Measurements from ENCODE around the gene ANKRD65.
"Not testable (repeated sequence)": the region's sequence is repeated elsewhere in the genome, so short reads cannot be mapped to it uniquely, and the experiment has no call there.

The ANKRD65 gene

DNA sequence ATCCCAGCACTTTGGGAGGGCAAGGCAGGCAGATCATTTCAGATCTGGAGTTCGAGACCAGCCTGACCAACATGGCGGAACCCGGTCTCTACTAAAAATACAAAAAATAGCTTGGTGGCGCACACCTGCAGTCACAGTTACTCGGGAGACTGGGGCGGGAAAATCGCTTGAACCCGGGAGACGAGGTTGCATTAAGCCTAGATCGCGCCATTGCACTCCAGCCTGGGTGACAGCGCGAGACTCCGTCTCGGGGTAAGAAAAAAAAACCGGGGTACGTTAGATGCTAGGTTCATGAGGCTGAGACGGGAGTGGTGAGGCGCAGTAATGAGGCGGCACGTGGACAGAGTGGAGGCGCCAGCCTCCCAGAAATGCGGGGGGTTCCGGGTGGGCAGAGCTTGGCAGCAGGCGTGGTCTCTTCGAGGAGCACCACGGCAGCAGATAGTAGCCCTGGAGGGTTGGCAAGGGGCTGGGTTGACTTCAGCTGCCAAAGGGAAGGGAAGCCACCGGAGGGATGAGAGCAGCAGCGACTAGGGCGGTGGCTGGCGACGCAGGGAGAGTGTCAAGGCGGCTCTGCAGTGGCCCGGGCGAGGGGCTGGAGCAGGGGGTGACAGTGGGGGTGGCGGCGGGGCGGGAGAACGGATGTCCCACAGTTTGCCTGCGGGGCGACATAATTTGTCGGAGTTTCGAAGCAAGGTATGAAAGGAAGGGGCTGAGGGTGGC lies 14.8 kb downstream of the ANKRD65 start:
- H3K9ac ChIP-seq (ENCODE audit: low read depth, low read length): peak overlapping the region; percentile 91
- H3K4me1 ChIP-seq (ENCODE audit: insufficient read depth, low read length): peaks cover 11% of the 10 kb centered on the region
- H3K9me3 ChIP-seq (ENCODE audit: control insufficient read depth, insufficient read depth, low read length): no peaks in the 10 kb centered on the region
- peaks cover 22% of the 10 kb centered on the region for H3K36me3 ChIP-seq (ENCODE audit: insufficient read depth, low read length)

DNA sequence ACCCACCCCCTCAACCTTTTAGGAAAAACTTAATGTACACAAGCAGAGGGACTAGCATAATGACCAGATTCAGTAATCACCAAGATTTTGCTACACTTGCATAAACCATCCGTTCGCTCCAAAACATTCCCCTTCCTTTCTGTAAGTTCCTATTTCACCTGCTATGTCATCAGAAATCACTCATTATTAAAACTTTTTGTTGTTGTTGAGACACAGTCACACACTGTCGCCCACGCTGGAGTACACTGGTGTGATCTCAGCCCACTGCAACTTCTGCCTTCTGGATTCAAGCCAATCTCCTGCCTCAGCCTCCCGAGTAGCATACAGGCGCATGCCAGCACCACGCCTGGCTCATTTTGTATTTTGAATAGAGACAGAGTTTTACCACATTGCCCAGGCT lies 17.4 kb downstream of the ANKRD65 start:
- peaks cover 5% of the 10 kb centered on the region; the same call in 1 of the 2 replicates for H3K4me1 ChIP-seq (ENCODE audit: insufficient read depth, low read length)
- peaks cover 16% of the 10 kb centered on the region for H3K36me3 ChIP-seq (ENCODE audit: insufficient read depth, low read length)
- no peaks in the 10 kb centered on the region for H3K9me3 ChIP-seq (ENCODE audit: control insufficient read depth, insufficient read depth, low read length)
- no peak overlapping the region for H3K9ac ChIP-seq (ENCODE audit: low read depth, low read length)

DNA sequence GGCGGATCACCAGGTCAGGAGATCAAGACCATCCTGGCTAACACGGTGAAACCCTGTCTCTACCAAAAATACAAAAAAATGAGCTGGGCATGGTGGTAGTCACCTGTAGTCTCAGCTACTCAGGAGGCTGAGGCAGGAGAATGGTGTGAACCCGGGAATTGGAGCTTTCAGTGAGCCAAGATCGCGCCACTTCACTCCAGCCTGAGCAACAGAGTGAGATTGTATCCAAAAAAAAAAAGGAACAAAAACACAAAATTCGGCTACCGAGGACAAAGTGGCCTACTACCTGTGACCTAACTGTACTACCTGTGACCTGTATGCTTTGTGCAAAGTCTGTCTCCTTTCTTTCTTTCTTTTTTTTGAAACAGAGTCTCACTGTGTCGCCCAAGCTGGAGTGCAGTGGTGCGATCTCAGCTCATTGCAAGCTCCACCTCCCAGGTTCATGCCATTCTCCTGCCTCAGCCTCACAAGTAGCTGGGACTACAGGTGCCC lies 18.1 kb downstream of the ANKRD65 start:
- not testable (repeated sequence) for H3K9ac ChIP-seq (ENCODE audit: low read depth, low read length); H3K9me3 ChIP-seq (ENCODE audit: control insufficient read depth, insufficient read depth, low read length); H3K4me1 ChIP-seq (ENCODE audit: insufficient read depth, low read length)
- H3K36me3 ChIP-seq (ENCODE audit: insufficient read depth, low read length): peaks cover 20% of the 10 kb centered on the region

DNA sequence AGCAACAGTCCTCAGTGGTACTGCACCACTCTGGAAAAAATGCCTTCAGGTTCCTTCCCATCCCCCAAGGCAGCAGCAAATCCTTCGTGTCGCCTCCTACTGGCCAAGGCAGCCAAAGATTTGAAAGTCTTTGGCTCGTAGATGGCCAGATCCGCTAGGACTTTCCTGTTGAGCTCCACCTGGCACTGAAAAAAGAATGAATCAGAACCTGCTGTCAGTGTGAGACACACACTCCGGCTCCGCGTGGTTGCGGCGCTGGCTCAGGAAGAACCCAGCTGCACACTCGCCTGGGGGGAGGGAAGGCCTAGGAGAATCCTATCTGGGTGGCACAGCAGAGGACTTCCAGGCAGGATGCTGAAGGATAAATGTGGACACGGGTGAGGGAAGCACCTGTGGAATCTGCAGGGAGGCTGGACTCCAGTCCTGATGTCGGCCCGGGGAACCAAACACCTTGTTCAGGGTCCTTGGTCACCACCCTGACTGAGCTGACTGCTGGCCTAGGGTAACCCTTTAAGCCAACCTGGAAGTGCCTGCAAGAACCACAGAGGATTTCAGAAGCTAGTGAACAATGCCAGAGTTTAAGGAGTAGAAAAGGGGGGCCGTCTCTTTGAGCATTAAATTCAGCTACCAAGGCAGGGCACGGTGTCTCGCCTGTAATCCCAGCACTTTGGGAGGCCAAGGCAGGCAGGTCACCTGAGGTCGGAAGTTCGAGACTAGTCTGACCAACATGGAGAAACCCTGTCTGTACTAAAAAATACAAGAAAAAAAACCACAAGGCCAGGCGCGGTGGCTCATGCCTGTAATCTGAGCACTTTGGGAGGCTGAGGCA lies 18.8 kb downstream of the ANKRD65 start:
- Histone ChIP-seq H3K36me3 (ENCODE audit: insufficient read depth, low read length) (peaks cover 26% of the 10 kb centered on the region), H3K9me3 (ENCODE audit: control insufficient read depth, insufficient read depth, low read length) (no peaks in the 10 kb centered on the region), H3K9ac (ENCODE audit: low read depth, low read length) (no peak overlapping the region), H3K4me1 (ENCODE audit: insufficient read depth, low read length) (peaks cover 9% of the 10 kb centered on the region; the same call in 1 of the 2 replicates)

DNA sequence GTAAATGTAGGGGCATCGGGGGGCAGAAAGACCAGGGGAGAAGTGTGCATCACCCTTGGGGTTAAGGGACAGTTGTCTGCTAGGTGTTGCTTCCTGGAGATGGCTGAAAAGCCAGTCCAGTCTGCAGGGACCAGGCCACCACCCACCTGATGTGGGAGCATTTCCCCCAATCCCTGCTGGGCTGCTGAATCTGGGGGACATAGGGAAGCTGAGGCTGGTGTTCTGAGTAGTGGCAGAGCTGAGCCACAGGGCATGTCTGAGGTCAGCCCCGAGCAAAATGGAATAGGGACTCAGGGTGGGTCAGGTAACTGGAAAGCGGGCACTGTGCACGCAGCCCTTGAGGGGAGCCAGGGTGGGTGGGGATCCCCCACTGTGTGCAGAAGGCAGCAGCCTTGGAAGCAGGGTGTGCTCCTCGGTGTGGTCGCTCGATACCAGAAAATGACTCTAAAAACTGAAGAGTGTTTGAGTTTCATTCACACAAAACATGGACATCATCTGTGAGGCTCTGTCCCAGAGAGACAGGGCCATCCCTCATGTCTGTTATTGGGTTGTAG lies 19.5 kb downstream of the ANKRD65 start:
- H3K4me1 ChIP-seq (ENCODE audit: insufficient read depth, low read length): peaks cover 9% of the 10 kb centered on the region; the same call in 1 of the 2 replicates
- H3K36me3 ChIP-seq (ENCODE audit: insufficient read depth, low read length): peaks cover 30% of the 10 kb centered on the region
- H3K9ac ChIP-seq (ENCODE audit: low read depth, low read length): no peak overlapping the region
- H3K9me3 ChIP-seq (ENCODE audit: control insufficient read depth, insufficient read depth, low read length): no peaks in the 10 kb centered on the region

DNA sequence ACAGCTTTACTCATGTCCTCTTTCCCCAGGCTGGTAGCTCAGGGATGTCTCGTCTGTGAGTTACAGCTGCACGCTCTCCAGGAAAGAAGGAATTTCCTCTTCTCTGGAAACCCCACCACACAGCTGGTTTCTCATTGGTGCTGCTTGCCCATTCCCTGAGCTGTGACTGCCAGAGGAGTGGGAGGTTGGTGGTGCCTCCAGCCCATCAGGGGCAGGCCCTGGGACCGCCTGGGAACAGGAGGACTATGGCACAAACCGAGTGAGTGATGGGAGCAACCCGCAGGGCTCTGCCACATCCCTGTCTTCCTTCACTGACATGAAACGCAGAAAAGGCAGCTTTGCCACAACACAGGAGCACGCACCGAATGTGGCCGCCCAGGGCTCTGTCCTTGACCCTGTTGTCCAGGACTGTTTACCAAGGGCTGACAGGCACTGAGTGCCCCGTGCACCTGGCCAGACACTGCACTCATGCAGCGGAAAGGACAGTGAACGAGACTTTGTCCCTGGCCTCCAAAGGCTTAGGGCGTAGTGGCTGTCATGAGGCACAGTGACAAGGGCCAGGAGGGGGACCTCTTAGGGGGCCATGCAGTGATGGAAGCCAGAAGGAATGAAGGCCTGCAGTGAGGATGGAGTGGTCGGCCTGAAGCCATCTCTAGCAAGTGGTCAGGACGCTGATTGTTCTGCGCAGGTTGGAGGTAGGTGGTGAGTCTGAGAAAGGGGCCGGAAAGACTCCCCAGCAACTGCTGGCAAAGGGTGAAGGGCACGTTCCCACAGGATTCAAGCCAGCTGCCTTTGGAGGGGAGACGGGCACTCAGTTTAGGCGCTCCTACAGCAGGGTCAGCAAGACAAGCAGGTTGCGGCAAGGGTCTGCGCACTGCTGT lies 20.3 kb downstream of the ANKRD65 start:
- no peaks in the 10 kb centered on the region for H3K9me3 ChIP-seq (ENCODE audit: control insufficient read depth, insufficient read depth, low read length)
- H3K4me1 ChIP-seq (ENCODE audit: insufficient read depth, low read length): peaks cover 4% of the 10 kb centered on the region; the same call in 1 of the 2 replicates
- H3K36me3 ChIP-seq (ENCODE audit: insufficient read depth, low read length): peaks cover 30% of the 10 kb centered on the region
- H3K9ac ChIP-seq (ENCODE audit: low read depth, low read length): peak overlapping the region; percentile 76

DNA sequence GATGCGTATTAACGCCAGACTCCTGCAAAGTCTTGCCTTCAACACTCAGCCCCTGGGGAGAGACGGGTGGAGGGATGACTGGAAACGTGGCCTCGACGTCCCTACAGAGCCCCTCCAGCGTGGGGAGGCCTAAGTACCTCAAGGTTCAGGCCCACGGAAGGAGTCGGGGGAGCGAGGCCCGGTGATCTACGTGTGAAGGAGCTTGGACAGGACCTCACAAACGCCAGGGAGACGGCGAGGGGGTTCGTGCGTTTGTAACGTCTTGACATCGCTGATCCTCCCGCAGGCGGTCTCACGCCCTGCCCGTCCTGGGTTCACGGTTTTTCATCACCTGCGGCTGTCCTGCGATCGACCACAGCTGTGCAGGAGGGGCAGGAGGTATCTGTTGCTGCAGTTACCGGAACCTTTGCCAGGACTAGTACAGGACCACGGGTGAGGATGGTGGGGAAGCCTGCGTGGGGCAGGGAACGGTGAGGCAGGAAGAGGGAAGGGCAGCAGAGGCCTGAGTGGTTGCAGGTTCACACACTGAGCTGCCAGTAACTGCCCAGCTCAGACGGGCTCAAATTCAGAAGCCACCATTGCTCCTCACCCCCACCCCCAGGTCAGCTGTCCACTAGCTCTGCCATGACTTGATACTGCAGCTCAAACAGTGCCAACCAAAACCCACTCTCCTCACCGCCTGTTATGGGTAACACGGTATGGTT lies 21.1 kb downstream of the ANKRD65 start:
- H3K4me1 ChIP-seq (ENCODE audit: insufficient read depth, low read length): peaks cover 4% of the 10 kb centered on the region; the same call in 1 of the 2 replicates
- peaks cover 29% of the 10 kb centered on the region for H3K36me3 ChIP-seq (ENCODE audit: insufficient read depth, low read length)
- no peaks in the 10 kb centered on the region for H3K9me3 ChIP-seq (ENCODE audit: control insufficient read depth, insufficient read depth, low read length)
- peak overlapping the region; percentile 76 for H3K9ac ChIP-seq (ENCODE audit: low read depth, low read length)

DNA sequence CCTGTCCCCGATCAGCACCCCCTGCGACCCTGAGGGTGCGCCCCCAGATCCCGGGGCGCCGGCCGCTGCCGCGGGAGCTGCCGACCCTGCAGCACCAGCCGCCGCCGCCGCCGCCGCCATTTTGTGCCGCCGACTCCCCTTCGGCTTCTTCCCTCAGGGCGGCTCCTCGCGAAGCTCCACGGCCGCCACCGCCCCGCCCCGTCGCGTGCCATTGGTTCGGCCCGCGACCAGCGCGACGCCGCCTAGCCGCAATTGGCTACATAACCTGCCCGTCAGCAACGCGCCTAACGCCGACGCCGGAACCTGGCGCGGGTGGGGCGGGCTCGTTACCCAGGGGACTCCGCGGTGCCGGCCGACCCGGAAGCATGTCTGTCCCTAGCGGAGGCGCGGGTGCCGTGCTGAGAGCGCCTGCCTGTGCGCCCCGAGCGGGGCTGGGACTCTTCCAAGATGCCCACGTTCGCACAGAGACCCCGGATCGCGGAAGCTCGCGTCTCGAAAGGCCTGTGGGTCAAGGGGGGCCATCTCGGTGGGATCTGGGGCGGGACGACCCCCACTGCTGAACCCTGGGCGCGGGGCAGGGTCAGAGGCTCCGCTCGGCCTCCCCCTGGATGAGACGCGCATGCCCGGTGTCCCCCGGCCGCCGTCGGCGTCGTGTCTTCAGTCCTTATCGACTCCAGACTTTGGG lies 21.7 kb downstream of the ANKRD65 start, which contains the start of gene CCNL2:
TSS of gene CCNL2 (minus strand) at position 149 of the 685 bp plus-strand sequence. CDS start at position 120, 29 bp downstream.
- H3K9me3 ChIP-seq (ENCODE audit: control insufficient read depth, insufficient read depth, low read length): no peaks in the 10 kb centered on the region
- H3K36me3 ChIP-seq (ENCODE audit: insufficient read depth, low read length): peaks cover 32% of the 10 kb centered on the region
- peaks cover 4% of the 10 kb centered on the region; the same call in 1 of the 2 replicates for H3K4me1 ChIP-seq (ENCODE audit: insufficient read depth, low read length)
- peak within 1 kb of the TSS; percentile 76 for H3K9ac ChIP-seq (ENCODE audit: low read depth, low read length)

DNA sequence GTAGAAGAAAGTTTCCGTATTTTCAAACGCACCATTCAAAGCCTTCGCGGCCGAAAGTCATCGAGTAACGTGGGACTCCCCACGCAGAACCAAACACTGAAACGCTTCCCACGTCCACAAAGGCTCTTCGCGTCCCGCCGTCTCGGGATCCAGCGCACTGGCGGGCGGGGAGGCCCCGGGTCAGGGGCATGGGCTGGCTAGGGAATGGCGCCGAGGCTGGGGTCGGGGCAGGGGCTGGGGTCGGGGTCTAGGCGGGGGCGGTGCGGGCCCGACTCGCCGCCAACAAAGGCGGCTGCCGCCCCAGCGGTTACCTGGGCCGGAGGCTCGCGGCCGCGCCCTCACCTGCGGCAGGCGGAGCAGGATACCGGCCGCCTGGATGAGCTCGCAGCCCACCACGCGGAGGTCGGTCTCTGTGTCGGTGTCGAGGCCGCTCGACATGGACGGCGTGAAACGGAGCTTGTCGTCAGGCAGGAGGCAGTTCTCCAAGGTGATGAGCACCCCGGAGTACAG lies 22.3 kb downstream of the ANKRD65 start:
- H3K4me1 ChIP-seq (ENCODE audit: insufficient read depth, low read length): peaks cover 4% of the 10 kb centered on the region; the same call in 1 of the 2 replicates
- H3K36me3 ChIP-seq (ENCODE audit: insufficient read depth, low read length): peaks cover 34% of the 10 kb centered on the region
- peak overlapping the region; percentile 76 for H3K9ac ChIP-seq (ENCODE audit: low read depth, low read length)
- H3K9me3 ChIP-seq (ENCODE audit: control insufficient read depth, insufficient read depth, low read length): no peaks in the 10 kb centered on the region

DNA sequence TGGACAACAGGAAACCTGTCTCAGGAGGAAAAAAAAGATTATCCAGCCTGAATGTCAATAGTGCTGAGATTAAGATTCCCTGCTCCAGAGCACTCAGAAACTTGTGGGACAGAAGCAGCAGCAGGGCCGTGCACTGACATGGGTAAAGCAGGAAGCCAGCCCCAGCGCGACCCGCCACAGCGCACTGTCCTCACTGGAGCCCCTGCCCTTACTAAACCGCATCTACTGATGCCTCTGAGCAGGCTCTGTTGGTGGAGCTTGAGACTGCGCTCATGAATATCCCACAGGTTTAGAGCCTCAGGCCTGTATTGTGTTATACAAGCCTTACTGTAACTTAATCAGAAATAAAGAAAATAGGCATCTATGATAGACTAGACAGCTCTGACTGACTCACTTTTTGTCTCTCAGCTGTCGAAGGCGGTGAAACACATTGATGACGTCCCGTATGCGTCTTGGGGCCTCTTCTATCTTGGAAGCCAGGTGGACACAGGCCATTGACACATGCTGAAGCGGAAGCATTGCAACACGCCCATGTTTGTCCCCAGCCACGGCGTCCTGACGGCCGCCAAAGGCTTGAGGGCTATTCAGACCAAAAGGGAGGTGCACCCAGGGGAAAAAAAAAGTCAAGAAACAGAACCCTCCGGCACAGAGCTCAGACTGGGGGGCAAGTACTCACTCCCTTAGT lies 23.1 kb downstream of the ANKRD65 start:
- peaks cover 37% of the 10 kb centered on the region for H3K36me3 ChIP-seq (ENCODE audit: insufficient read depth, low read length)
- peaks cover 4% of the 10 kb centered on the region; the same call in 1 of the 2 replicates for H3K4me1 ChIP-seq (ENCODE audit: insufficient read depth, low read length)
- peak overlapping the region; percentile 76 for H3K9ac ChIP-seq (ENCODE audit: low read depth, low read length)
- H3K9me3 ChIP-seq (ENCODE audit: control insufficient read depth, insufficient read depth, low read length): no peaks in the 10 kb centered on the region

DNA sequence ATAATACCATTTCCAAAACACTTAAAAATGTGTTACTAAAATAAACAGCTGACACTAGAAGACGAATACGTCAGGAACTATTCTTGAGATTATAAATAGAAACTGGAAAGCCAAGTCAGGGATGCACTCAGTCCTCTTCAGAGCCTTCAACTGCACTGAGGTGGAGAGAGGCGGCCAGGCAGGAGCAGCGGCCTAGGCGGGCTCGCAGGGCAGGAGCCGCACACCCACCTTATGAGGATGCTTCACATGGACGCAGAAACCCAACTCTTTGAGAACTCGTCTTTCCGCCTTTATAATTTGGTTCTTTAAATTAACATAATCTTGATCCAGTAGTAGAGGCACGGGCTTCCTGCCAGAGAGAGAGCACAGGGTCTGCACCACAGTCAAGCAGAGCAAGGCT lies 25.9 kb downstream of the ANKRD65 start:
- Histone ChIP-seq H3K4me1 (ENCODE audit: insufficient read depth, low read length) (peaks cover 4% of the 10 kb centered on the region; the same call in 1 of the 2 replicates), H3K36me3 (ENCODE audit: insufficient read depth, low read length) (peaks cover 58% of the 10 kb centered on the region), H3K9ac (ENCODE audit: low read depth, low read length) (no peak overlapping the region), H3K9me3 (ENCODE audit: control insufficient read depth, insufficient read depth, low read length) (no peaks in the 10 kb centered on the region)

DNA sequence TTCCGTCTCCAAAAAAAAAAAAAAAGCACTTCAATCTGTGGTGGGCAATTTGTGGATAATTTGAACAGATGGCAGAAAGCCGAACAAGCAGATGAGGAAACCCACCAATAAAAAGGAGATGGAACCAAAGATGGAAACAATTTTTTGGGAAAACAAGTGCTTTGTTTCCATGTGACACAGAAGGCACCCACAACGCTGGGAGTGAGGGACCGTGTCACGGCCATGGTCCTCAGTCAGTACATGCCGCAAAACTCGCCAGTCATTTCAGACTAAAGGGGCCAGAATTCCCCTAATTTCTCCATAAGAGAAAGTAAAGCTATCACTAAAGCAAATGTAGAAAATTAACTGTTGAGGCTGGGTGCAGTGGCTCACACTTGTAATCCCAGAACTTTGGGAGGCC lies 27.0 kb downstream of the ANKRD65 start:
- no peak overlapping the region for H3K9ac ChIP-seq (ENCODE audit: low read depth, low read length)
- H3K4me1 ChIP-seq (ENCODE audit: insufficient read depth, low read length): peaks cover 4% of the 10 kb centered on the region; the same call in 1 of the 2 replicates
- H3K9me3 ChIP-seq (ENCODE audit: control insufficient read depth, insufficient read depth, low read length): no peaks in the 10 kb centered on the region
- H3K36me3 ChIP-seq (ENCODE audit: insufficient read depth, low read length): peaks cover 69% of the 10 kb centered on the region
